Liver (tissue), 3 donors: ENCODE data around the gene RPUSD1.

Experiments
- GABPA ChIP-seq, 2 donors: IDR thresholded peaks in 1 of 2; conservative IDR thresholded peaks in 1 of 2; 2 replicates each; pipeline ENCODE4 v1.6.1; 2016; ENCODE audit warnings: antibody characterized with exemption in 2 of 2, mild to moderate bottlenecking in 1 of 2, moderate library complexity in 1 of 2
- RXRA ChIP-seq, 2 donors: IDR thresholded peaks; 2 replicates each; pipeline ENCODE4 v1.6.1; 2017 to 2018; ENCODE audit warnings: antibody characterized with exemption in 2 of 2, mild to moderate bottlenecking in 1 of 2
- SP1 ChIP-seq: IDR thresholded peaks from 2 replicates; pipeline ENCODE4 v1.6.1; 2018; ENCODE audit warnings: antibody characterized with exemption, mild to moderate bottlenecking
- TAF1 ChIP-seq: conservative IDR thresholded peaks from 2 replicates; pipeline ENCODE4 v1.6.1; 2016; ENCODE audit warnings: antibody characterized with exemption, mild to moderate bottlenecking
- YY1 ChIP-seq: IDR thresholded peaks from 2 replicates; pipeline ENCODE4 v1.6.1; 2016; ENCODE audit warnings: antibody characterized with exemption, mild to moderate bottlenecking
- TF ChIP-seq, protein P1 (sequence below): fragments of 150-350 bp; IDR thresholded peaks from 2 replicates; pipeline ENCODE4 v1.5.1; 2017; ENCODE audit warnings: improper control_type of control experiment, low read depth, low read length; ENCODE audit not compliant: missing input control
- TF ChIP-seq, protein P2 (sequence below): IDR thresholded peaks from 2 replicates; pipeline ENCODE4 v1.6.1; 2016; ENCODE audit warnings: antibody characterized with exemption
- donor health status: healthy.
- donor health status: healthy.

DNA sequence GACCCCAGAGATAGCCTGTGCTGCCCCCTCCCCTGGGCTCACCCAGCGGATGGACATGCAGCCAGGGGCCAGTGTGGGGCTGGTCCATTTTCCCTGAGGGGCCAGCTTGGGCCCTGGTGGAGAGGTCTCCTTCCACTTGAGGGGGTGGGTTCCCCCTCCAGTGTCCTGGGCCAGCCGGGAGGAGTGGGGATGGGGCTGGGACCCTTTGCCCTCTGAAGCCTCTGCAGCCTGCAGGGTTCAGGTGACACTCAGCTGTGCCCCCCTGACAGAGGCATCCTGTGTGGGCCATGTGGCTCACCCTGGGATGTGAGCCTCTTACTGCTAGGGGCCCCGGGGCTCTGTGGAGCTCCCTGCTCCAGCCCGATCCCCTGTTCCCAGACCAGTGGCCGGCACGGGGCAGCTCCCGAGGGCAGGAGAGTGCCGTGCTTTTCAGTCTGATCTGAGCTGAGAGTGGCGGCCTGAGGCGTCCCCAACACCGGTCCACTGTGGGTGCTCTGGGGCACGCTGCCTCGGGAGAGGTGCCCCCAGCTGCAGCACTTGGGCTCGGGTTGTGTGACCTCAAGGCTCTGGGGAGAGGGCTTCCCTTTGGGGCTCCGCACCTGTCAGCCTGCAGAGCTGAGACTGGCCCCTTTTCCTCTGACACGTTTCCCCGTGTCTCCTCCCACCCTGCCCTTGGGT is 12.8 kb upstream of the RPUSD1 start:
- TF ChIP-seq, protein P1, sequence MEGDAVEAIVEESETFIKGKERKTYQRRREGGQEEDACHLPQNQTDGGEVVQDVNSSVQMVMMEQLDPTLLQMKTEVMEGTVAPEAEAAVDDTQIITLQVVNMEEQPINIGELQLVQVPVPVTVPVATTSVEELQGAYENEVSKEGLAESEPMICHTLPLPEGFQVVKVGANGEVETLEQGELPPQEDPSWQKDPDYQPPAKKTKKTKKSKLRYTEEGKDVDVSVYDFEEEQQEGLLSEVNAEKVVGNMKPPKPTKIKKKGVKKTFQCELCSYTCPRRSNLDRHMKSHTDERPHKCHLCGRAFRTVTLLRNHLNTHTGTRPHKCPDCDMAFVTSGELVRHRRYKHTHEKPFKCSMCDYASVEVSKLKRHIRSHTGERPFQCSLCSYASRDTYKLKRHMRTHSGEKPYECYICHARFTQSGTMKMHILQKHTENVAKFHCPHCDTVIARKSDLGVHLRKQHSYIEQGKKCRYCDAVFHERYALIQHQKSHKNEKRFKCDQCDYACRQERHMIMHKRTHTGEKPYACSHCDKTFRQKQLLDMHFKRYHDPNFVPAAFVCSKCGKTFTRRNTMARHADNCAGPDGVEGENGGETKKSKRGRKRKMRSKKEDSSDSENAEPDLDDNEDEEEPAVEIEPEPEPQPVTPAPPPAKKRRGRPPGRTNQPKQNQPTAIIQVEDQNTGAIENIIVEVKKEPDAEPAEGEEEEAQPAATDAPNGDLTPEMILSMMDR = no peak
- TF ChIP-seq GABPA (IDR thresholded peaks at IDR 0.05 in 1 of 2, conservative IDR thresholded peaks at IDR 0.05 in 1 of 2) = no peak
- no peak for TF ChIP-seq TAF1
- no peak for TF ChIP-seq YY1
- TF ChIP-seq SP1 = no peak
- TF ChIP-seq, protein P2, sequence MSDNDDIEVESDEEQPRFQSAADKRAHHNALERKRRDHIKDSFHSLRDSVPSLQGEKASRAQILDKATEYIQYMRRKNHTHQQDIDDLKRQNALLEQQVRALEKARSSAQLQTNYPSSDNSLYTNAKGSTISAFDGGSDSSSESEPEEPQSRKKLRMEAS = no peak
- no peak for TF ChIP-seq RXRA (IDR thresholded peaks at IDR 0.05)
